Activated T-cell treated with anti-CD3 and anti-CD28 coated beads, Interleukin-2, amount 50 U/mL, for 24 hours (primary cell): Measurements from ENCODE around the gene MAP4K2.
"Not testable (repeated sequence)": the region's sequence is repeated elsewhere in the genome, so short reads cannot be mapped to it uniquely, and the experiment has no call there.

Source experiments
- DNase-seq: peaks from one replicate; pipeline ENCODE4 v3.0.0-alpha.2; 2020
- H3K27ac Mint-ChIP-seq: 2 replicates; pipeline ENCODE4 v1.8.0; 2020; ENCODE audit warnings: mild to moderate bottlenecking, mixed read lengths
- H3K27me3 Mint-ChIP-seq: 2 replicates; pipeline ENCODE4 v1.8.0; 2020; ENCODE audit warnings: mixed read lengths
- H3K36me3 Mint-ChIP-seq: 2 replicates; pipeline ENCODE4 v1.8.0; 2020; ENCODE audit warnings: low read depth, mixed read lengths
- H3K4me1 Mint-ChIP-seq: 2 replicates; pipeline ENCODE4 v1.8.0; 2020; ENCODE audit warnings: low read depth, mixed read lengths
- H3K4me3 Mint-ChIP-seq: 2 replicates; pipeline ENCODE4 v1.8.0; 2020; ENCODE audit warnings: mild to moderate bottlenecking, moderate library complexity, mixed read lengths
- H3K9me3 Mint-ChIP-seq: 2 replicates; pipeline ENCODE4 v1.8.0; 2020; ENCODE audit warnings: mixed read lengths

MAP4K2 gene

DNA sequence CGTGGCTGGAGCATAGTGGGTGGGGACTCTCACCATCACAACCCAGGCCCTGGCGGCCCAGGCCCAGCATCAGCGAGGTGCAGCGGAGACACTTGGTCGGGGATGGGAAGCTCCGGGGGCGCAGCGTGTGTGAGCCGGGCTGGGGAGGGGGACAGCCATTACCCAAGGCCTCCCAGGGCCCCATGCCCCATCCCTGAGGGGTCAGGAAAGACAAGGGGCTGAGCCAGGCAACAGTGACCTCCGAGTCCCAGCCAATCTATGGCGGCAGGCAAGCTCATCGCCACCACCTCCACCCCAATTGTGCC lies 30.1 kb upstream of the MAP4K2 start:
- no peaks in the 10 kb centered on the region for H3K4me1 Mint-ChIP-seq
- no peaks in the 10 kb centered on the region for H3K36me3 Mint-ChIP-seq
- H3K27ac Mint-ChIP-seq = no peak overlapping the region
- no peaks in the 10 kb centered on the region for H3K9me3 Mint-ChIP-seq
- no peaks in the 10 kb centered on the region for H3K27me3 Mint-ChIP-seq
- H3K4me3 Mint-ChIP-seq = no peak overlapping the region
- no peak for DNase-seq

GRCh38 chr11:64832467-64833197 lies 29.6 kb upstream of the MAP4K2 start:
- Mint-ChIP-seq H3K4me1 (no peaks in the 10 kb centered on the region), H3K27ac (no peak overlapping the region), H3K9me3 (no peaks in the 10 kb centered on the region), H3K4me3 (no peak overlapping the region), H3K36me3 (no peaks in the 10 kb centered on the region), H3K27me3 (no peaks in the 10 kb centered on the region)
- no peak for DNase-seq

GRCh38 chr11:64831411-64831891 lies 28.4 kb upstream of the MAP4K2 start:
- Mint-ChIP-seq H3K4me1 (no peaks in the 10 kb centered on the region), H3K4me3 (no peak overlapping the region), H3K27ac (no peak overlapping the region), H3K36me3 (no peaks in the 10 kb centered on the region), H3K27me3 (no peaks in the 10 kb centered on the region), H3K9me3 (no peaks in the 10 kb centered on the region)
- DNase-seq = no peak

- Mint-ChIP-seq H3K4me1 (no peaks in the 10 kb centered on the region), H3K27me3 (no peaks in the 10 kb centered on the region), H3K9me3 (no peaks in the 10 kb centered on the region), H3K27ac (no peak overlapping the region), H3K36me3 (no peaks in the 10 kb centered on the region), H3K4me3 (no peak overlapping the region)
- DNase-seq = no peak
Measured at GRCh38 chr11:64829536-64830251, 26.7 kb upstream of the MAP4K2 start.

GRCh38 chr11:64827451-64827839 lies 24.4 kb upstream of the MAP4K2 start:
- Mint-ChIP-seq H3K9me3 (no peaks in the 10 kb centered on the region), H3K4me3 (no peak overlapping the region), H3K27me3 (no peaks in the 10 kb centered on the region), H3K36me3 (no peaks in the 10 kb centered on the region), H3K27ac (no peak overlapping the region), H3K4me1 (no peaks in the 10 kb centered on the region)
- DNase-seq = no peak

- Mint-ChIP-seq H3K4me1 (no peaks in the 10 kb centered on the region), H3K36me3 (no peaks in the 10 kb centered on the region), H3K4me3 (no peak overlapping the region), H3K27ac (no peak overlapping the region), H3K27me3 (no peaks in the 10 kb centered on the region), H3K9me3 (no peaks in the 10 kb centered on the region)
- no peak for DNase-seq
Measured at GRCh38 chr11:64826578-64827450, 23.8 kb upstream of the MAP4K2 start.

DNA sequence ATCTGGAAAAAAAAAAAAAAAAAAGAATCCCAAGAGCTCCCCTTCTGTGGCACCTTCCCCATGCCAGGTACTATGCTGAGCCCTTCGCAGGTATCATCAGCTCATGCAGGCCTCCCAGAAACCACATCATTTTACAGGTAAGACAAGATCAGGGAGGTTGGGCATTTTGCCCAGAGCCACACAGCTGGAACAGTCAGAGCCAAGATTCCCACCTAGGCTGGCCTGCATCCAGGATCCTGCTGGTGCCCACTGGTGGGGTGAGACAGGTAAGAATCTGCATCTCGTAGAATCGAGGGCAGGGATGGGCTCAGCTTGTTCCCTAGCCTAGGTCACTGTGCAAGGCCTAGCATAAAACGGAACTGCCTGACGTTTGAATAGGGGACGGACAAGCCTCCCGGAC lies 23.0 kb upstream of the MAP4K2 start:
- H3K27me3 Mint-ChIP-seq = no peaks in the 10 kb centered on the region
- DNase-seq = no peak
- no peaks in the 10 kb centered on the region for H3K36me3 Mint-ChIP-seq
- no peaks in the 10 kb centered on the region for H3K4me1 Mint-ChIP-seq
- H3K4me3 Mint-ChIP-seq = no peak overlapping the region
- H3K27ac Mint-ChIP-seq = no peak overlapping the region
- H3K9me3 Mint-ChIP-seq = no peaks in the 10 kb centered on the region

GRCh38 chr11:64823568-64824119 lies 20.6 kb upstream of the MAP4K2 start:
- no peaks in the 10 kb centered on the region for H3K9me3 Mint-ChIP-seq
- no peaks in the 10 kb centered on the region for H3K36me3 Mint-ChIP-seq
- DNase-seq = no peak
- no peak overlapping the region for H3K4me3 Mint-ChIP-seq
- H3K27ac Mint-ChIP-seq = no peak overlapping the region
- H3K4me1 Mint-ChIP-seq = no peaks in the 10 kb centered on the region
- H3K27me3 Mint-ChIP-seq = no peaks in the 10 kb centered on the region

DNA sequence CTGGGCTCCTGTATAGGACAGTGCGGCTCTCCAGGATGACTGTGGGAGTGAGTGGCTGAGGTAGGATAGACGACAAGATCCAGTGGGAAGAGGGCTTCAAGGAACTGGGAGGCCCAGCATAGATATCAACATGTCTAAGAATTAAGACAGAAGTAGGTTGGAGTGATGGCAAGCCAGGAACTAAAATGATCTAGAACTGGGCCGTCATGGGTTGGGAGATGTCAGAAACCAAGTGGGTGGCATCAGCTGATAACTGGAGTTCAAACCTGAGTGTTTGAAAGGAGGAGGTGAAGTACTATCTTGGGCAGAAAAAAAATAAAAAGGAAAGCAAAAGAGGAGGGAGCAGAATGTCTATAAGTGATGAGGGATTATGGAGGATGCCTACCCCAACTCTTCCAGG lies 14.5 kb upstream of the MAP4K2 start:
- Mint-ChIP-seq H3K27me3 (no peaks in the 10 kb centered on the region), H3K4me3 (no peak overlapping the region), H3K36me3 (no peaks in the 10 kb centered on the region), H3K27ac (no peak overlapping the region), H3K4me1 (no peaks in the 10 kb centered on the region), H3K9me3 (no peaks in the 10 kb centered on the region)
- DNase-seq = no peak

GRCh38 chr11:64815433-64815832 lies 12.4 kb upstream of the MAP4K2 start:
- H3K4me3 Mint-ChIP-seq, H3K36me3 Mint-ChIP-seq, H3K4me1 Mint-ChIP-seq, H3K27ac Mint-ChIP-seq, H3K27me3 Mint-ChIP-seq, DNase-seq, H3K9me3 Mint-ChIP-seq: not testable (repeated sequence)

GRCh38 chr11:64814712-64815187 lies 11.7 kb upstream of the MAP4K2 start:
- H3K27me3 Mint-ChIP-seq = no peaks in the 10 kb centered on the region
- H3K27ac Mint-ChIP-seq = no peak overlapping the region
- peaks cover 6% of the 10 kb centered on the region for H3K36me3 Mint-ChIP-seq

GRCh38 chr11:64813826-64814225 lies 10.8 kb upstream of the MAP4K2 start:
- DNase-seq = no peak
- Mint-ChIP-seq H3K9me3 (no peaks in the 10 kb centered on the region), H3K27ac (no peak overlapping the region), H3K4me3 (no peak overlapping the region), H3K4me1 (peaks cover 18% of the 10 kb centered on the region), H3K36me3 (peaks cover 13% of the 10 kb centered on the region), H3K27me3 (no peaks in the 10 kb centered on the region)

More at GRCh38 chr11:64814712-64815187, 11.7 kb upstream of the MAP4K2 start:
- Mint-ChIP-seq H3K9me3 (no peaks in the 10 kb centered on the region), H3K4me1 (peaks cover 9% of the 10 kb centered on the region), H3K4me3 (no peak overlapping the region)
- DNase-seq = no peak

GRCh38 chr11:64810891-64811272 lies 7.9 kb upstream of the MAP4K2 start:
- H3K9me3 Mint-ChIP-seq = no peaks in the 10 kb centered on the region
- no peak for DNase-seq
- H3K4me3 Mint-ChIP-seq = peak overlapping the region; percentile 96
- H3K36me3 Mint-ChIP-seq = peaks cover 39% of the 10 kb centered on the region
- no peaks in the 10 kb centered on the region for H3K27me3 Mint-ChIP-seq
- peaks cover 35% of the 10 kb centered on the region for H3K4me1 Mint-ChIP-seq
- H3K27ac Mint-ChIP-seq = peak overlapping the region; percentile 95

DNA sequence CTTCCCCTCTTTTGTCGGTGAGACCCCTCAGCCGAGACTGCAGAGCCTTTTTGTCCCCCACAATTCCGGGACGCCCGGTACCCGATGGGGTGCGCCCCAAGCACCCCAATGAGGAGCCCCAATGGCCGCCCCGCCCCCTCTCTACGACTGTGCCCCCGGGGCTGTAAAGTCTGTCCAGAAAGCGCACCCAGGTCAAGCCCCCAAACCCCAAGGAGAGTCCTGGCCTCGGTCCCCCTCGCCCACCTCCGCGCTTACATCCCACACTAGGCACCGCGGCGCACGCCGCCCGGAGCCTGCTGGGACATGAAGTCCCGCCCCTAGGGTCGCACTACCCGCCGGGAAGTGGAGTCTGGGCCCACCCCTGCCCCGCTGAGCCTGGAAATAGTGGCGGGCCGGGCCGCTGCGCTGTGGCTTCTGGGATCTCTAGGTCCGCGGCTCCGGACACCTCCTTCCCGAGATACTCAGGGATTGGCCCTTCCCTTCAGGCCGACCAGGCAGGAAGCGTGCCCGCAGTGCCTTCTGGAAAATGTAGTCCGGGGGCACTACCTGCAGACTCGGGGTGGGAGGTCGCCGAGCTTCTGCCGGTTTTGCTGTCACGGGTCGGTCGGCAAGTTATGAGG lies 7.4 kb upstream of the MAP4K2 start, which contains the start of gene MEN1:
TSS of gene MEN1 (minus strand) at position 281 of the 620 bp plus-strand sequence. CDS start 442 bp downstream, outside the sequence.
- H3K9me3 Mint-ChIP-seq = no peaks in the 10 kb centered on the region
- DNase-seq = peak; percentile 91

More for the DNA sequence above, 7.4 kb upstream of the MAP4K2 start, which contains the start of gene MEN1:
- peak within 1 kb of the TSS; percentile 96 for H3K4me3 Mint-ChIP-seq
- H3K27me3 Mint-ChIP-seq = no peaks in the 10 kb centered on the region
- H3K36me3 Mint-ChIP-seq = peaks cover 44% of the 10 kb centered on the region
- H3K4me1 Mint-ChIP-seq = peaks cover 35% of the 10 kb centered on the region
- H3K27ac Mint-ChIP-seq = peak within 1 kb of the TSS; percentile 95
